Uterus (tissue), 4 donors: ENCODE results near the gene ATP8A2. TPM values are rescaled to one million over a fixed set of nuclear protein-coding genes. Genes with fewer than 3 reads are reported as not detected.

Experiments
- DNase-seq, 2 donors: peaks; one replicate each; pipeline ENCODE4 v3.0.0-alpha.2; 2019 to 2020
- H3K27ac ChIP-seq, 2 donors: fragments of 200-600 bp; sonication (generic); 1 replicate in 1 of 2; 2 replicates in 1 of 2; pipeline ENCODE4 v1.5.1; 2016 to 2018
- H3K27me3 ChIP-seq, 2 donors: fragments of 200-600 bp; sonication (generic); one replicate each; pipeline ENCODE4 v1.5.1; 2018 to 2019; ENCODE audit warnings: control low read depth in 1 of 2
- H3K36me3 ChIP-seq, 2 donors: fragments of 200-600 bp; sonication (generic); one replicate each; pipeline ENCODE4 v1.5.1; 2019; ENCODE audit warnings: control low read depth in 1 of 2
- H3K4me1 ChIP-seq, 2 donors: fragments of 200-600 bp; sonication (generic); one replicate each; pipeline ENCODE4 v1.5.1; 2018 to 2019; ENCODE audit warnings: control low read depth in 1 of 2
- H3K4me3 ChIP-seq, 2 donors: fragments of 200-600 bp; sonication (generic); 1 replicate in 1 of 2; 2 replicates in 1 of 2; pipeline ENCODE4 v1.5.1; 2018 to 2019; ENCODE audit warnings: mild to moderate bottlenecking in 1 of 2
- H3K9me3 ChIP-seq, 2 donors: fragments of 200-600 bp; sonication (generic); one replicate each; pipeline ENCODE4 v1.5.1; 2019; ENCODE audit warnings: control low read depth in 1 of 2
- CTCF ChIP-seq, 4 experiments: fragments of 200-600 bp in 2 of 4; fragments of 450-650 bp in 2 of 4; sonication (generic) in 2 of 4; IDR thresholded peaks; one replicate each; pipeline ENCODE4 v1.5.1; 2016 to 2019; ENCODE audit warnings: antibody characterized with exemption in 4 of 4, mild to moderate bottlenecking in 2 of 4, moderate library complexity in 1 of 4
- POLR2A ChIP-seq, 2 donors: fragments of 450-650 bp; IDR thresholded peaks; one replicate each; pipeline ENCODE4 v1.6.1; 2016; ENCODE audit warnings: antibody characterized with exemption in 2 of 2, mild to moderate bottlenecking in 1 of 2, moderate library complexity in 1 of 2
- intact Hi-C: fragments of 100-400 bp; cut with DNase I; formaldehyde crosslinking; loops from one replicate; pipeline ENCODE4 v1.15.1; 2023; ENCODE audit warnings: low total_unique reads
- total RNA-seq, 4 donors: library from RNA; depleted of rRNA in 3 of 4; stranded (reverse); fragments of >200 nt in 3 of 4; gene quantifications; one replicate each; pipeline versions ENCODE4 v1.1.0 to v1.2.4, GENCODE V29; 2014 to 2023
- donor health status: DM: yes; HTN: yes; CAD: no.

ATP8A2 gene
- total RNA-seq, 4 donors from 2014 or later: 0.64 to 21.4 TPM; not detected in 2

GRCh38 chr13:25846222-25846984 is 474.6 kb downstream of the ATP8A2 start:
- TF ChIP-seq POLR2A (IDR thresholded peaks at IDR 0.05) (no peak), CTCF (IDR thresholded peaks at IDR 0.05) (no peak)
- Histone ChIP-seq H3K27ac (no peak overlapping the region), H3K36me3 (no peaks in the 10 kb centered on the region), H3K4me1 (no peaks in the 10 kb centered on the region), H3K4me3 (no peak overlapping the region), H3K9me3 (no peaks in the 10 kb centered on the region), H3K27me3 (no peaks in the 10 kb centered on the region)
- intact Hi-C loops: no loop called here
- DNase-seq: no peak

- Histone ChIP-seq H3K27ac (no peak overlapping the region), H3K9me3 (no peaks in the 10 kb centered on the region), H3K4me3 (no peak overlapping the region), H3K4me1 (no peaks in the 10 kb centered on the region), H3K36me3 (no peaks in the 10 kb centered on the region), H3K27me3 (no peaks in the 10 kb centered on the region)
- DNase-seq: no peak
- no peak for TF ChIP-seq CTCF (IDR thresholded peaks at IDR 0.05)
- no peak for TF ChIP-seq POLR2A (IDR thresholded peaks at IDR 0.05)
- intact Hi-C loops: no loop called here
Measured at GRCh38 chr13:25847145-25847544, 475.4 kb downstream of the ATP8A2 start.

GRCh38 chr13:25847635-25848626 is 476.2 kb downstream of the ATP8A2 start:
- Histone ChIP-seq H3K4me3 (no peak overlapping the region), H3K4me1 (no peaks in the 10 kb centered on the region), H3K36me3 (no peaks in the 10 kb centered on the region), H3K27me3 (no peaks in the 10 kb centered on the region), H3K9me3 (no peaks in the 10 kb centered on the region), H3K27ac (no peak overlapping the region)
- intact Hi-C loops: no loop called here
- no peak for DNase-seq
- TF ChIP-seq POLR2A (IDR thresholded peaks at IDR 0.05) (no peak), CTCF (IDR thresholded peaks at IDR 0.05) (no peak)

- intact Hi-C loops: no loop called here
- H3K9me3 ChIP-seq: no peaks in the 10 kb centered on the region
- TF ChIP-seq CTCF (IDR thresholded peaks at IDR 0.05): no peak
- TF ChIP-seq POLR2A (IDR thresholded peaks at IDR 0.05): no peak
- H3K27ac ChIP-seq: no peak overlapping the region
- DNase-seq: no peak
- H3K4me1 ChIP-seq: no peaks in the 10 kb centered on the region
- no peak overlapping the region for H3K4me3 ChIP-seq
- no peaks in the 10 kb centered on the region for H3K36me3 ChIP-seq
- H3K27me3 ChIP-seq: no peaks in the 10 kb centered on the region
Measured at GRCh38 chr13:25848812-25849745, 477.3 kb downstream of the ATP8A2 start.
